KBM-7 (cell line): ENCODE results near the gene TRA2B.
"Not testable (repeated sequence)": the region's sequence is repeated elsewhere in the genome, so short reads cannot be mapped to it uniquely, and the experiment has no call there.

Source experiments
- DNase-seq: peaks from one replicate; pipeline ENCODE4 v3.0.0-alpha.2; 2015
- in situ Hi-C: fragments of 300-500 bp; cut with MboI; formaldehyde crosslinking; loops from 2 replicates; pipeline ENCODE4 v1.14.3; 2020; ENCODE audit warnings: low sequenced_read_pairs, low pct_unique_long_range_greater_than_20kb, mixed read lengths

The TRA2B gene

GRCh38 chr3:185933374-185934173 is 4.2 kb downstream of the TRA2B start:
- no peak for DNase-seq
- in situ Hi-C loops = no loop called here

- in situ Hi-C loops = no loop called here
- peak; percentile 33 for DNase-seq
These were observed 5.8 kb downstream of the TRA2B start for GRCh38 chr3:185931777-185932612.

- DNase-seq = no peak
- in situ Hi-C loops = no loop called here
These were observed 7.3 kb downstream of the TRA2B start for GRCh38 chr3:185930393-185931107.

GRCh38 chr3:185929192-185930151 is 8.3 kb downstream of the TRA2B start:
- DNase-seq = no peak
- in situ Hi-C loops = no loop called here

- DNase-seq = no peak
- in situ Hi-C loops = no loop called here
These were observed 9.3 kb downstream of the TRA2B start for GRCh38 chr3:185928496-185928895.

GRCh38 chr3:185927501-185928200 is 10.2 kb downstream of the TRA2B start:
- no peak for DNase-seq
- in situ Hi-C loops = no loop called here

- DNase-seq = no peak
- in situ Hi-C loops = no loop called here
These were observed 11.4 kb downstream of the TRA2B start for GRCh38 chr3:185926445-185926844.

- in situ Hi-C loops = no loop called here
- no peak for DNase-seq
These were observed 12.5 kb downstream of the TRA2B start for GRCh38 chr3:185925353-185925752.

GRCh38 chr3:185924375-185924774 is 13.4 kb downstream of the TRA2B start:
- no peak for DNase-seq
- in situ Hi-C loops = no loop called here

- DNase-seq = no peak
These were observed 17.6 kb downstream of the TRA2B start for GRCh38 chr3:185920184-185920583.

GRCh38 chr3:185916042-185916833 is 21.6 kb downstream of the TRA2B start:
- in situ Hi-C loops = no loop called here
- no peak for DNase-seq

More at GRCh38 chr3:185920184-185920583, 17.6 kb downstream of the TRA2B start:
- in situ Hi-C loops = no loop called here

GRCh38 chr3:185915642-185916041 is 22.2 kb downstream of the TRA2B start:
- no peak for DNase-seq
- in situ Hi-C loops = no loop called here

GRCh38 chr3:185914911-185915629 is 22.7 kb downstream of the TRA2B start:
- in situ Hi-C loops = no loop called here
- no peak for DNase-seq

GRCh38 chr3:185912929-185913901 is 24.6 kb downstream of the TRA2B start:
- DNase-seq = no peak
- in situ Hi-C loops = no loop called here

- no peak for DNase-seq
- in situ Hi-C loops = no loop called here
These were observed 25.3 kb downstream of the TRA2B start for GRCh38 chr3:185912512-185912911.

GRCh38 chr3:185911076-185911448 is 26.8 kb downstream of the TRA2B start:
- DNase-seq, in situ Hi-C loops: not testable (repeated sequence)
